A673 (cell line): Measurements from ENCODE around the gene NDUFS1. TPM values are rescaled to one million over a fixed set of nuclear protein-coding genes. Genes with fewer than 3 reads are reported as not detected.
"Not testable (repeated sequence)": the region's sequence is repeated elsewhere in the genome, so short reads cannot be mapped to it uniquely, and the experiment has no call there.

Experiments used
- BruUV-seq: library from RNA; stranded (reverse); fragments of 400-500 nt; replicated peaks from 2 replicates; lab custom pipeline; 2021; lab: Mats Ljungman, UMichigan
- CTCF ChIA-PET: fragments of 300-600 bp; sonication (Branson Sonifier 250); formaldehyde crosslinking; loops from one replicate; lab custom pipeline; 2022; ENCODE audit warnings: antibody characterized with exemption; lab: Charles Lee
- POLR2A ChIA-PET: fragments of 300-600 bp; sonication (Branson Sonifier 250); formaldehyde crosslinking; loops from one replicate; lab custom pipeline; 2022; ENCODE audit warnings: antibody characterized with exemption; ENCODE audit not compliant: low non-redundant PET; lab: Charles Lee
- DNase-seq: peaks from one replicate; pipeline ENCODE4 v3.0.0-alpha.2; 2015; ENCODE audit warnings: low spot score
- H3K27ac ChIP-seq: fragments of 200-600 bp; sonication (generic); 2 replicates; pipeline ENCODE4 v1.5.1; 2016; ENCODE audit warnings: mixed run types, low read depth, mild to moderate bottlenecking, mixed read lengths, antibody characterized with exemption, low read length; ENCODE audit not compliant: poor library complexity, severe bottlenecking
- H3K27me3 ChIP-seq: fragments of 200-600 bp; sonication (generic); replicated peaks from 2 replicates; pipeline ENCODE4 v1.6.1; 2017; ENCODE audit warnings: mixed run types, low read depth, mild to moderate bottlenecking, mixed read lengths, antibody characterized with exemption, low read length; ENCODE audit not compliant: insufficient read depth, poor library complexity
- H3K36me3 ChIP-seq: fragments of 200-600 bp; sonication (generic); 2 replicates; pipeline ENCODE4 v1.6.1; 2016; ENCODE audit warnings: mixed run types, mild to moderate bottlenecking, mixed read lengths, antibody characterized with exemption, low read length; ENCODE audit not compliant: insufficient read depth, poor library complexity, severe bottlenecking
- H3K4me1 ChIP-seq: fragments of 200-600 bp; sonication (generic); 2 replicates; pipeline ENCODE4 v1.6.1; 2017; ENCODE audit warnings: mixed run types, mild to moderate bottlenecking, mixed read lengths, antibody characterized with exemption, low read length; ENCODE audit not compliant: insufficient read depth, poor library complexity, severe bottlenecking
- H3K4me3 ChIP-seq: fragments of 200-600 bp; sonication (generic); 2 replicates; pipeline ENCODE4 v1.5.1; 2016; ENCODE audit warnings: low read depth, mixed run types, mild to moderate bottlenecking, mixed read lengths, low read length; ENCODE audit not compliant: poor library complexity, severe bottlenecking
- H3K9me3 ChIP-seq: fragments of 200-600 bp; sonication (generic); 2 replicates; pipeline ENCODE4 v1.6.1; 2016; ENCODE audit warnings: mixed run types, low read depth, mild to moderate bottlenecking, mixed read lengths, antibody characterized with exemption, low read length; ENCODE audit not compliant: poor library complexity, severe bottlenecking
- CTCF ChIP-seq: fragments of 300-800, 200-600 bp; sonication (generic); conservative IDR thresholded peaks from 2 replicates; pipeline ENCODE4 v1.5.1; 2017; ENCODE audit warnings: low read depth, mild to moderate bottlenecking, antibody characterized with exemption, low read length, moderate library complexity, mixed read lengths
- EZH2 ChIP-seq: fragments of 200-600 bp; sonication (generic); IDR thresholded peaks from 2 replicates; pipeline ENCODE4 v1.6.1; 2017; ENCODE audit warnings: borderline replicate concordance, low read depth, mild to moderate bottlenecking, mixed read lengths, antibody characterized with exemption, low read length; ENCODE audit not compliant: poor library complexity, severe bottlenecking
- intact Hi-C: fragments of 100-400 bp; cut with micrococcal nuclease; formaldehyde crosslinking; loops from one replicate; pipeline ENCODE4 v1.10.0; 2022; ENCODE audit not compliant: unreplicated experiment
- total RNA-seq: library from RNA; stranded (reverse); gene quantifications from 2 replicates; pipeline ENCODE4 v1.2.3, GENCODE V29; 2021

Gene NDUFS1
- total RNA-seq, 1 experiment from 2014 or later: 134 TPM

- intact Hi-C loops: loop anchor here (5.0 to 10.0 kb wide), 3 partner anchors 101 to 394 kb away; partner anchors contain the start of gene ADAM23
- Histone ChIP-seq H3K4me1 (peaks cover 14% of the 10 kb centered on the region), H3K27me3 (no peaks in the 10 kb centered on the region), H3K4me3 (no peak overlapping the region), H3K9me3 (no peaks in the 10 kb centered on the region), H3K36me3 (peaks cover 42% of the 10 kb centered on the region), H3K27ac (no peak overlapping the region)
- no peak for DNase-seq
- ChIA-PET POLR2A (no interaction called here), CTCF (no interaction called here)
- TF ChIP-seq CTCF: no peak
- no peak for TF ChIP-seq EZH2
- BruUV-seq: no TSS peak
Measured at GRCh38 chr2:206163251-206163880, 4.1 kb upstream of the NDUFS1 start.

- H3K27ac ChIP-seq, DNase-seq, H3K9me3 ChIP-seq, CTCF ChIA-PET, H3K4me3 ChIP-seq, BruUV-seq, H3K27me3 ChIP-seq: not testable (repeated sequence)
- intact Hi-C loops: loop anchor here (5.0 to 10.0 kb wide), 3 partner anchors 102 to 395 kb away; partner anchors contain the start of gene ADAM23
- POLR2A ChIA-PET: interaction anchor here (0.7 kb wide), 1 partner anchor 76 kb away, joined by 10 read pairs; the partner anchor contains the start of gene INO80D
- H3K4me1 ChIP-seq: peaks cover 14% of the 10 kb centered on the region
- peaks cover 42% of the 10 kb centered on the region for H3K36me3 ChIP-seq
Measured at GRCh38 chr2:206162401-206162800, 3.2 kb upstream of the NDUFS1 start.

- Histone ChIP-seq H3K27ac (peak overlapping the region; percentile 90), H3K4me1 (peaks cover 14% of the 10 kb centered on the region), H3K4me3 (peak overlapping the region; percentile 89), H3K27me3 (no peaks in the 10 kb centered on the region), H3K36me3 (peaks cover 50% of the 10 kb centered on the region), H3K9me3 (no peaks in the 10 kb centered on the region)
- CTCF ChIA-PET: no interaction called here
- no peak for DNase-seq
- no peak for TF ChIP-seq EZH2
- no peak for TF ChIP-seq CTCF
- POLR2A ChIA-PET: no interaction called here
- intact Hi-C loops: loop anchor here (5.0 to 10.0 kb wide), 3 partner anchors 104 to 397 kb away; partner anchors contain the start of gene ADAM23
- no TSS peak for BruUV-seq
Measured at GRCh38 chr2:206160807-206161179, 1.5 kb upstream of the NDUFS1 start.
